NCI-H187 treated with DMSO at 0.1 percent for 48 hours (cell line): Measurements from ENCODE around the gene UFSP1.

Experiments
- DNase-seq: peaks from one replicate; lab custom pipeline; 2025; lab: John Stamatoyannopoulos, UW

Gene UFSP1

GRCh38 chr7:100895956-100896731, 6.6 kb upstream of the UFSP1 start:
- no peak for DNase-seq

- no peak for DNase-seq
Measured at GRCh38 chr7:100895701-100895955, 6.1 kb upstream of the UFSP1 start, which contains the start of gene ACHE. ACHE (minus strand) TSS chr7:100895888; CDS start chr7:100894232, 1,656 bp downstream.

GRCh38 chr7:100894860-100895700, 5.6 kb upstream of the UFSP1 start:
- no peak for DNase-seq

GRCh38 chr7:100893910-100894721, 4.6 kb upstream of the UFSP1 start:
- DNase-seq = no peak

- no peak for DNase-seq
Measured at GRCh38 chr7:100893318-100893895, 3.9 kb upstream of the UFSP1 start.

- DNase-seq = no peak
Measured at GRCh38 chr7:100892364-100893317, 3.1 kb upstream of the UFSP1 start.

GRCh38 chr7:100891568-100892247, 2.2 kb upstream of the UFSP1 start:
- no peak for DNase-seq

GRCh38 chr7:100890653-100891567, 1.4 kb upstream of the UFSP1 start:
- no peak for DNase-seq

GRCh38 chr7:100888291-100888987, 1.1 kb downstream of the UFSP1 start:
- DNase-seq = no peak

GRCh38 chr7:100887516-100888290, 1.8 kb downstream of the UFSP1 start:
- no peak for DNase-seq

- no peak for DNase-seq
Measured at GRCh38 chr7:100886936-100887515, 2.5 kb downstream of the UFSP1 start.

GRCh38 chr7:100886142-100886935, 3.2 kb downstream of the UFSP1 start:
- DNase-seq = no peak

GRCh38 chr7:100885440-100886141, 3.9 kb downstream of the UFSP1 start:
- DNase-seq = no peak

GRCh38 chr7:100884736-100885439, 4.6 kb downstream of the UFSP1 start:
- no peak for DNase-seq

- no peak for DNase-seq
Measured at GRCh38 chr7:100882785-100883526, 6.6 kb downstream of the UFSP1 start.
